Tibial artery (tissue), 4 donors: ENCODE data around the gene KIF7.

Source experiments
- DNase-seq, 2 donors: peaks; one replicate each; pipeline ENCODE4 v3.0.0-alpha.2; 2019
- H3K27ac ChIP-seq, 2 donors: fragments of 200-600 bp; sonication (generic) in 1 of 2; 1 replicate in 1 of 2; 2 replicates in 1 of 2; pipeline ENCODE4 v1.5.1; 2018 to 2019; ENCODE audit warnings: mild to moderate bottlenecking in 1 of 2
- H3K27me3 ChIP-seq, 2 donors: fragments of 200-600 bp; sonication (generic) in 1 of 2; one replicate each; pipeline versions ENCODE4 v1.5.1 to v1.6.0; 2016 to 2019
- H3K36me3 ChIP-seq, 3 donors: fragments of 200-600 bp; sonication (generic) in 2 of 3; one replicate each; pipeline ENCODE4 v1.5.1; 2016 to 2019; ENCODE audit warnings: mild to moderate bottlenecking in 2 of 3
- H3K4me1 ChIP-seq, 4 donors: fragments of 200-600 bp; sonication (generic) in 2 of 4; 1 replicate in 3 of 4; 2 replicates in 1 of 4; pipeline ENCODE4 v1.5.1; 2016 to 2019
- H3K4me3 ChIP-seq, 2 donors: fragments of 200-600 bp; sonication (generic) in 1 of 2; 1 replicate in 1 of 2; 2 replicates in 1 of 2; pipeline ENCODE4 v1.5.1; 2018 to 2019; ENCODE audit warnings: mild to moderate bottlenecking in 2 of 2
- H3K9me3 ChIP-seq, 3 donors: fragments of 200-600 bp; sonication (generic) in 1 of 3; one replicate each; pipeline ENCODE4 v1.5.1; 2016 to 2019
- CTCF ChIP-seq, 2 experiments: fragments of 200-600 bp in 1 of 2; fragments of 450-650 bp in 1 of 2; IDR thresholded peaks; one replicate each; pipeline ENCODE4 v1.5.1; 2017 to 2019; ENCODE audit warnings: antibody characterized with exemption in 2 of 2, mild to moderate bottlenecking in 1 of 2, moderate library complexity in 1 of 2
- intact Hi-C: fragments of 100-400 bp; cut with DNase I; formaldehyde crosslinking; loops from one replicate; pipeline ENCODE4 v1.15.0; 2023; ENCODE audit warnings: low total_unique reads

KIF7 gene

DNA sequence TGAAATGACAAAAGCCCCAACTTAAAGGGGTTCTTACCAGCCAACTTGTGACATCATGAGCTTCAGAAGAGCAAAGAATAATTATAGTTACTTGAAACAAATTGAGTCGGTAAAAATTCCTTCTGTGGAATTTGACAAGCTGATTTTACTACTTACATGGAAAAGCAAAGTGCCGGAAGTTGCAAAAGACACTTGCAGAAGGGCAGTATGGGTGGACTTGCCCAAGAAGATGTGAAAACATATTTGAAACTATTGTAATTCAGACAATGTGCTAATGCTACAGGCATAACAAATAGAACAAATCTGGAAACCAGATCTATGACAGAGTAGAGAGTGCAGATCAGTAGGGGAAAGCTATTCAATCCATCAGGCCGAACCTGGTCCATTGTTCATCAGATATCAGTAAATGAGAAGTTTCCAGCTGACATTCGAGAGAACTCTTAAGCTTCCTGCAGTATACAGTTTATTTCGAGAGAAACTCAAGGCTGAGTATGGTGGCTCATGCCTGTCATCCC, 2.5 kb upstream of the KIF7 start:
- Histone ChIP-seq H3K36me3 (no peaks in the 10 kb centered on the region), H3K27me3 (no peaks in the 10 kb centered on the region), H3K4me3 (no peak overlapping the region), H3K9me3 (no peaks in the 10 kb centered on the region), H3K27ac (no peak overlapping the region), H3K4me1 (peaks cover 7 to 24% (median 14%) of the 10 kb centered on the region in 4 donors)
- intact Hi-C loops = no loop called here
- peak; percentile 2 to 15 for DNase-seq
- TF ChIP-seq CTCF (IDR thresholded peaks at IDR 0.05) = no peak

- no peaks in the 10 kb centered on the region for H3K9me3 ChIP-seq
- no peak overlapping the region for H3K27ac ChIP-seq
- DNase-seq = peak in 1 of 2 donors; percentile 3
- intact Hi-C loops = no loop called here
- H3K36me3 ChIP-seq = peaks cover 0 to 11% (median 0%) of the 10 kb centered on the region in 3 donors
- peaks cover 0 to 15% (median 8%) of the 10 kb centered on the region in 4 donors for H3K4me1 ChIP-seq
- no peaks in the 10 kb centered on the region for H3K27me3 ChIP-seq
- no peak for TF ChIP-seq CTCF (IDR thresholded peaks at IDR 0.05)
- no peak overlapping the region for H3K4me3 ChIP-seq
Measured at GRCh38 chr15:89656116-89656815, 999 bp upstream of the KIF7 start.

DNA sequence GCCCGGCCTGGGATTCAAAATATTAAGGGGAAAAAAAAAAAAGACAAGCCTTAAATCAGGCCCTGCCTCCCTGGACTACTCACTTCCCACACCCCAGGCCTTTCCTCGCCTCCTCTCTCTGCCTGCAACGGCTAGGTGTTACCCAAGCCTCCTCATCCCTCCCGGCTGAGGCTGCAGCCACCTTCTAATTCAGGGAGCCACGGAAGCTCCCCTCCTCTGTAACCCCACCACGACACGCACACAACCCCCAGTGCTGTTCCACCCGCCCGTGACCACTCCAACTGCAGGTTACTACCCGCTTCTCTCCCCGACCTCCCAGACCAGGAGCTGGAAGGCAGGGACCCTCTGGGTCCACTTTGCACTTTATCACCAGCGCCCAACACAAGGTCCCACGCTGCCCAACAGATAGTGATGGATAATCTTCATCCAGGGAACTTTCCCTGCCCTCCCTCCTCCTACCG, 936 bp downstream of the KIF7 start:
- peaks cover 0 to 19% (median under 1%) of the 10 kb centered on the region in 3 donors for H3K36me3 ChIP-seq
- no peaks in the 10 kb centered on the region for H3K27me3 ChIP-seq
- TF ChIP-seq CTCF (IDR thresholded peaks at IDR 0.05) = no peak
- peak overlapping the region; percentile 62 to 89 for H3K4me3 ChIP-seq
- peaks cover 0 to 15% (median 8%) of the 10 kb centered on the region in 4 donors for H3K4me1 ChIP-seq
- no peaks in the 10 kb centered on the region for H3K9me3 ChIP-seq
- peak overlapping the region; percentile 72 to 73 for H3K27ac ChIP-seq
- DNase-seq = peak; percentile 19 to 63
- intact Hi-C loops = no loop called here

DNA sequence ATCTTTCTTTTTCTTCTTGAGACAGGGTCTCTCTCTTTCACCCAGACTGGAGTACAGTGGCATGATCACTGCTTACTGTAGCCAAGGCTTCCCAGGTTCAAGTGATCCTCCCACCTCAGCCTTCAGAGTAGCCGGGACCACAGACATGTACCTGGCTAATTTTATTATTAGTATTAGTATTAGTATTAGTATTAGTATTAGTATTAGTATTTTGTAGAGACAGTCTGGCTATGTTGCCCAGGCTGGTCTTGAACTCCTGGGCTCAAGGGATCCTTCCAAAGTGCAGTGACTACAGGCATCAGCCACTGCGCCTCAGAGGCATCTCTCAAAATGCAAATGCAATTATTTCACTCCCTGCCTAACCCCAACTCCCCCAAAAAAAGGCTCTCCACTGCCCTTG, 1.7 kb downstream of the KIF7 start:
- intact Hi-C loops = no loop called here
- Histone ChIP-seq H3K4me3 (no peak overlapping the region), H3K36me3 (peaks cover 0 to 27% (median 8%) of the 10 kb centered on the region in 3 donors), H3K4me1 (peaks cover 0 to 15% (median 8%) of the 10 kb centered on the region in 4 donors), H3K27me3 (no peaks in the 10 kb centered on the region), H3K27ac (no peak overlapping the region), H3K9me3 (no peaks in the 10 kb centered on the region)
- TF ChIP-seq CTCF (IDR thresholded peaks at IDR 0.05) = no peak
- DNase-seq = peak in 1 of 2 donors; percentile 1

- peaks cover 0 to 29% (median 9%) of the 10 kb centered on the region in 3 donors for H3K36me3 ChIP-seq
- intact Hi-C loops = no loop called here
- H3K27ac ChIP-seq = no peak overlapping the region
- no peaks in the 10 kb centered on the region for H3K9me3 ChIP-seq
- DNase-seq = peak; percentile 11 to 61
- no peaks in the 10 kb centered on the region for H3K27me3 ChIP-seq
- peaks cover 0 to 15% (median 8%) of the 10 kb centered on the region in 4 donors for H3K4me1 ChIP-seq
- H3K4me3 ChIP-seq = no peak overlapping the region
- TF ChIP-seq CTCF (IDR thresholded peaks at IDR 0.05) = no peak
Measured at GRCh38 chr15:89652666-89653065, 2.6 kb downstream of the KIF7 start.
